ENCODE results near the gene PSG11.
"Not testable (repeated sequence)": the region's sequence is repeated elsewhere in the genome, so short reads cannot be mapped to it uniquely, and the experiment has no call there.

- TF ChIP-seq POLR2A, CTCF, EP300, POLR2AphosphoS5 (IDR thresholded peaks at IDR 0.05): not testable (repeated sequence)
Measured at GRCh38 chr19:43062418-43062817, 36.1 kb upstream of the PSG11 start.

Data from stomach (tissue), 4 donors.